T-helper 1 cell treated with Interleukin-12 subunit alpha and Interleukin-12 subunit beta and Interleukin-4 antibody, amounts not matched to agents 30 ng/mL and 1 ng/mL, for 36 hours (primary cell): ENCODE results near the gene ADGRL1. TPM values are rescaled to one million over a fixed set of nuclear protein-coding genes. Genes with fewer than 3 reads are reported as not detected.
"Not testable (repeated sequence)": the region's sequence is repeated elsewhere in the genome, so short reads cannot be mapped to it uniquely, and the experiment has no call there.

Experiments used
- intact Hi-C: fragments of 100-400 bp; cut with micrococcal nuclease; formaldehyde crosslinking; loops from one replicate; pipeline ENCODE4 v1.15.1; 2024
- total RNA-seq: library from RNA; stranded (reverse); gene quantifications from 2 replicates; pipeline ENCODE4 v1.2.3, GENCODE V29; 2022

Gene ADGRL1
- total RNA-seq, 1 donor from 2014 or later: 7.6 TPM

GRCh38 chr19:14195216-14195615 is 10.8 kb downstream of the ADGRL1 start:
- intact Hi-C loops: loop anchor here (5.0 kb wide), 1 partner anchor 58 kb away; the partner anchor contains the start of gene ASF1B

- intact Hi-C loops: no loop called here
Observed at GRCh38 chr19:14189415-14189814, 16.6 kb downstream of the ADGRL1 start.

DNA sequence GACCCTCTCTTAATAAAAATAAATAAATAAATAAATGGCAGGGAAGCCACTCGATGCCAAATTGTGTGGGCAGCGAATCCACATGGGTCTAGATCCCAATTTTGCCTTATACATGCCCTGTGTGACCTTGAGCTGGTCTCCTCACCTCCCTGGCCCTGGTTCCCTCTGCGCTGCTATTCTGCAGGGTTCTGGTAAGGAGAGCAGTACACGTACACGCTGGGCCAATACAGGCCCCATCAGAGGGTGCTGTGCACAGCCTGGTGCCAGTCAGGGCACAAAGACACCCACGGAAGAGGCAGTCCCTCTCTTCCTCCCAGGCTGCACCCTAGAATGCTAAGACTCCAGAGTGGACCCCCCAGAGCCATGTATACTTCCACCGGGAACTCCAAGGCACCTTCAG is 17.9 kb downstream of the ADGRL1 start:
- intact Hi-C loops: not testable (repeated sequence)

- intact Hi-C loops: no loop called here
Observed at GRCh38 chr19:14187561-14187960, 18.4 kb downstream of the ADGRL1 start.

DNA sequence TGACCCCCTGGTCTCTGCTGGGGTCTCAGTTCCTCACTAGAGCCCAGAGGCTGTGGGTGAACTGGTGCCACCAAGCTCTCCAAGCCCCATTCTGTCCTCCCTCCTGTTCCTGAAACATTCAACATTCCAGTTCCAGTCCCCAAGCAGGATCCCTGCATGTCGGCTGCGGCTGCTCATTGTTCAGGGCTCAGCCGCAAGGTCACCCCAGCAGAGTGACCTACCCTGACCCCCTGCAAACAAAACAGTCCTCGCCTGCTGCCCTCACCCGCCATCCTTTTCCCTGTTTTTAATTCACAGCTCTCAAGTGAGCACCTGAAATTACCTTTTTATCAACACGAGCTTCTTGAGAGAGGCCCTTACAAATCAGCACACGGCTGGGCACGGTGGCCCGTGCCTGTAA is 19.3 kb downstream of the ADGRL1 start:
- intact Hi-C loops: not testable (repeated sequence)

DNA sequence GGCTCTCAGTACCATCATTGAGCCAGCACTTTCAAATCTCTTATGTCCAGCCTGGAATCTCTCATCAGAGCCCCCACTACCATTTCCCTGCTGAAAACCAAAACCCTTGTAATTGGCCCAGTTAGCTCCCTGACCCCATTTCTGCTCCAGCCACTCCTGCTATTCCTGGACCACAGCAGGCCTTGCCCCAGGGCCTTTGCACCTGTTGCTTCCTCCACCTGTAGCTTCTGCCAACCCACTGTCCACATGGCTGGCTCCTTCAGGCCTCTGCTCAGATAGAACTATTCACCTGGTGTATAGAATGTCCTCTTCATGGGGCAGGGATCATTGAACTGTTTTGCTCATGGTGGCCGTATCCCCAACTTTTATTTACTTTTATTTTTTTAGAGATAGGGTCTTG is 20.3 kb downstream of the ADGRL1 start:
- intact Hi-C loops: not testable (repeated sequence)

GRCh38 chr19:14185158-14185557 is 20.8 kb downstream of the ADGRL1 start:
- intact Hi-C loops: no loop called here

- intact Hi-C loops: no loop called here
Observed at GRCh38 chr19:14183741-14184350, 22.1 kb downstream of the ADGRL1 start.

DNA sequence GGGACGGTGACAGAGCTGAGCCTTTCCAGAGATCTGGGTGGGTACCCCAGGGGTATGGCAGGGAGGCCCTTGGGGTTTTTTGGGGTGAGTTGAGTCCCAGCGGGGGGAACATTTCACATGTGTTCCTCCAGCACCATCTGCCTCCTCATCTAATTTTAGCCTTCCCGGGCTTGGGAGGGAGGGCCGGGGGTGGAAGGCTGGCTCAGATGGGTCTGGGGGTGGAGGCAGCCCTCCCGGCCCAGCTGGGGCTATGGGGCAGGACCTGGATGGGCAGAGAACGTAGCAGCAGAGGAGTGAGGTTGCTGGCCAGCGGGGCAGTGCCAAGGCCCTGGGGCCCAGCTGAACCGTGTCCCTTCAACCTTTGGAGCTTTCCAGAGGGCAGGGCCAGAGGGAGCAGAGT is 23.5 kb downstream of the ADGRL1 start:
- intact Hi-C loops: no loop called here

GRCh38 chr19:14181906-14182305 is 24.1 kb downstream of the ADGRL1 start:
- intact Hi-C loops: no loop called here

- intact Hi-C loops: not testable (repeated sequence)
Observed at GRCh38 chr19:14181199-14181598, 24.8 kb downstream of the ADGRL1 start.

- intact Hi-C loops: no loop called here
Observed at GRCh38 chr19:14177496-14178074, 28.4 kb downstream of the ADGRL1 start.

GRCh38 chr19:14175351-14175792 is 30.6 kb downstream of the ADGRL1 start:
- intact Hi-C loops: no loop called here

- intact Hi-C loops: no loop called here
Observed at GRCh38 chr19:14174883-14175282, 31.1 kb downstream of the ADGRL1 start.

DNA sequence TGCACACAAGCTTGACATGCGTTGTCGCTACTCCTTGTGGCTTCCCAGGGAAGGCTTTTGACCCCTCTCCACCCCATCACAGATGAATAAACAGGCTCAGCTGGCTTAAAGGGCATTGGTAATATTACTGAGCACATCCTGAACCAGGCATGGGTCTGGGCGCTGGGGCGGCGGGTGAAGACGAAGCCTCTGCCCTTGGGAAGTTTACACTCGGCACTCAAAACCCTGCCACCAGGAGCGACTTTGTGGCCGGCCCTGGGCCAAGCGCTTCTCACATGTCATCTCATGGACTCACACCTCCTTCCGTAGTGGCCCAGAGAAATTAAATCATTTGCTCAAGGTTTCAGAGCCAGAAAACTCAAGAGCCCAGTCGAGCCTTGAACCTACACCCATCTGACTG is 37.0 kb downstream of the ADGRL1 start:
- intact Hi-C loops: no loop called here

GRCh38 chr19:14168259-14168972 is 37.6 kb downstream of the ADGRL1 start:
- intact Hi-C loops: no loop called here

DNA sequence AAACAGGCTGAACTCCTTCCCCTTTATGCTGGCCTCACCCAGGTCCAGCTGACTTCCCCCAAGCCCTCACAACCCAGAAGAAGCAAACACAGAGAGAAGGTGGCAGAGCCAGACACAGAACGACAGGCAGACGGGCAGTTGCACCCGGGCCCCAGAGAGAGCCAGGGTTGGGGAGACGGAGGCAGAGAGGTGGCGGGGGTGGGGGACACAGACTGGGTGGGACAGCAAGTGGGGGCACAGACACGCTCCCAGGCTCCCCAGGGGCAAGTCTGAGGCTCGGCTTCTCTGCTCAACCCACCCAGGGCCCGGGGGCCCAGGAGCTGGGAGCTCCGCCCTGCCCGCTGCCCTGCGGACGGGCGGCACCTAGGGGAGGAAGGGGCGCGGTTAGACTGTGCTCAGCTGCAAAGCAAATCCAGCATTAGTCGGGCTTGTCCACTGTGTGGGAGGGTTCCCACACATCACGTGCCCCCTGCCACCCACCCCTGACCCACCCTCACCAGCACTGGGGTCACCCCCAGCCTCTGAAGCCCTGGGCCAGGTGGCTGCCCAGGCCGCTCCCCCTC is 38.3 kb downstream of the ADGRL1 start:
- intact Hi-C loops: no loop called here

DNA sequence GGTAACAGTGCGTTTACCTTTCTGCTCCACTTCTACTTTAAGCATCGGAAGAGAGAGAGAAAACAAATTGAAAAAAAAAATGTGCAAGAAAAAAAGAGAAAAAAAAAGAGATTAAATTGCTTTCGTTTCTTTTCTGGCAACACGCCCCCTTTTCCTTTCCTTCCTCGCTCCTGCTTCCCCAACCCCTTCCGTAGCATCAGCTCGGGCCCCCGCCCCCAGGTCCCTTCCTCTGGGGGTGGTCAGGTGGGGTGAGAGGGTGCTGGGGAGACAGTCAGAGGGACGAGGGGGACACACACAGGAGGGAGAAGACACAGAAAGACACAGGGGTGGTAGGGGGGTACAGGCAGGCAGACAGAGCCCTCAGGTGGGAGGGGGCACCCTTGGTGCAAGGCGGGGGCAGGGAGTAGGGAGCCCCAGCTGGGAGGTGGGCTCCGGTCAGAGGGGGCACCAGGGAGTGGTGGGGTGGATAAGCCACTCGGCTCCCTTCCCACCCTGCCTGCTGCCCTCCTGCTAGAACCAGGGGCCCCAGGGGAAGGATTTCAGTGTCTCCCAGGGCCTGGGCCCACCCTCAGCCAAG is 38.9 kb downstream of the ADGRL1 start:
- intact Hi-C loops: loop anchor here (1.0 kb wide), 1 partner anchor 18 kb away; no protein-coding TSS in a partner anchor

GRCh38 chr19:14165990-14166830 is 39.8 kb downstream of the ADGRL1 start:
- intact Hi-C loops: loop anchor here (1.0 kb wide), 1 partner anchor 17 kb away; no protein-coding TSS in a partner anchor

GRCh38 chr19:14164724-14165493 is 41.1 kb downstream of the ADGRL1 start:
- intact Hi-C loops: no loop called here
